GM21423 (cell line): ENCODE data around the gene PPM1N.

Experiments used
- ATAC-seq: cut with Tn5 transposase; IDR thresholded peaks from one replicate; pipeline ENCODE4 v1.9.1; 2021; ENCODE audit warnings: mild to moderate bottlenecking, moderate library complexity; ENCODE audit not compliant: unreplicated experiment

The PPM1N gene

GRCh38 chr19:45528149-45528743 is 30.0 kb downstream of the PPM1N start:
- ATAC-seq, result no peak

GRCh38 chr19:45528744-45529419 is 30.6 kb downstream of the PPM1N start:
- no peak for ATAC-seq

GRCh38 chr19:45529420-45529785 is 31.2 kb downstream of the PPM1N start:
- ATAC-seq, result no peak

GRCh38 chr19:45531349-45531748 is 33.1 kb downstream of the PPM1N start:
- ATAC-seq, result no peak

- no peak for ATAC-seq
These were observed 41.2 kb downstream of the PPM1N start for GRCh38 chr19:45539459-45539858.

- no peak for ATAC-seq
These were observed 44.0 kb downstream of the PPM1N start for GRCh38 chr19:45542234-45542668.

GRCh38 chr19:45547211-45547770 is 49.0 kb downstream of the PPM1N start:
- no peak for ATAC-seq

- no peak for ATAC-seq
These were observed 49.8 kb downstream of the PPM1N start for GRCh38 chr19:45547965-45548609.
